Putamen (tissue), 1 donor: Measurements from ENCODE around the gene PRPF6.
A peak's percentile ranks its signal among the peaks of the same experiment; 100 is the strongest.

ENCODE experiments used
- DNase-seq: peaks from one replicate; pipeline ENCODE4 v3.0.0-alpha.2; 2016; ENCODE audit warnings: low spot score

PRPF6 gene

DNA sequence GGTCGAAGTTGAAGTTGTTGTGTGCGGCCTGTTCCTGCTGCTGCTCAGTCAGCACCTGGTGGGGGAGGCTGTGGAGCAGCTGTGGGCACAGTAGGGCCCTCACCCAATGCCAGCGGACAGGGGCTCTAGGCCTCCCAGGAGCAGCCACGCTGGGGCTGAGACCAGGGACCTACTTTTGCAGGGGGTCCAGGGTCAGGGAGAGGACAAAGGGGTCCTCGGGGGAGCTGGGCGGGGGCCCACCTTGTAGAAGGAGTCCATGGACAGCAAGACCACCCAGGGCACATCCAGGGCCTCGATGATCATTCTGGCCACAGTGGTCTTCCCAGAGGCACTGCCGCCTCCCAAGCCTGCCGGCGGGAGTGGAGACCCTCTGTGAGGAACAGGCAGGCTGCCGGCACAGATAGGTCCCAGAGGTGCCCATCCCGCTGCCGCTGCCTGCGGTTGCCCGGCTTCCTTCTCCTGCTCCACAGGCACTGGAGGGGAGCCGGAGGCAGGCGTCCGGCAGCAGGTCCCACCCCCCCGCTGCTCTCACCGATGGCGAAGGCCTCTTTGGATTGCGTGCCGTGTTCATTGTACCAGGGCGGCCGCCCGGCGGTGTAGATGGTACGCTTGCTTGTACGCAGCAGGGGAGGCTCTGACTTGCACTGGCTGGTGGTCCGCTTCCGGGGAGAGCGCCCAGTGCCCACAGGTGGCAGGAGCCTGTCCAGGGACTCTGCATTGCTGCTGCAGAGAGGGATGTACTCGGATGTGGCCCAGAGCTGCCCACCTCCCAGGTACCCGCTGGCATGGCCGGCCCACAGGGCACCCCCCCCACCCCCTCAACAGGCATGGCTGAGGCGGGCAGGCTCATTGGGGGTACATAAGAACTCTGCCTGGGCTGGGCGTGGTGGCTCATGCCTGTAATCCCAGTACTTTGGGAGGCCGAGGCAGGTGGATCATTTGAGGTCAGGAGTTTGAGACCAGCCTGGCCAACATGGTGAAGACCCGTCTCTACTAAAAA lies 34.7 kb upstream of the PRPF6 start:
- DNase-seq: no peak

- no peak for DNase-seq
Measured at GRCh38 chr20:63946986-63947637, 33.8 kb upstream of the PRPF6 start.

GRCh38 chr20:63947638-63948456 lies 33.1 kb upstream of the PRPF6 start:
- no peak for DNase-seq

DNA sequence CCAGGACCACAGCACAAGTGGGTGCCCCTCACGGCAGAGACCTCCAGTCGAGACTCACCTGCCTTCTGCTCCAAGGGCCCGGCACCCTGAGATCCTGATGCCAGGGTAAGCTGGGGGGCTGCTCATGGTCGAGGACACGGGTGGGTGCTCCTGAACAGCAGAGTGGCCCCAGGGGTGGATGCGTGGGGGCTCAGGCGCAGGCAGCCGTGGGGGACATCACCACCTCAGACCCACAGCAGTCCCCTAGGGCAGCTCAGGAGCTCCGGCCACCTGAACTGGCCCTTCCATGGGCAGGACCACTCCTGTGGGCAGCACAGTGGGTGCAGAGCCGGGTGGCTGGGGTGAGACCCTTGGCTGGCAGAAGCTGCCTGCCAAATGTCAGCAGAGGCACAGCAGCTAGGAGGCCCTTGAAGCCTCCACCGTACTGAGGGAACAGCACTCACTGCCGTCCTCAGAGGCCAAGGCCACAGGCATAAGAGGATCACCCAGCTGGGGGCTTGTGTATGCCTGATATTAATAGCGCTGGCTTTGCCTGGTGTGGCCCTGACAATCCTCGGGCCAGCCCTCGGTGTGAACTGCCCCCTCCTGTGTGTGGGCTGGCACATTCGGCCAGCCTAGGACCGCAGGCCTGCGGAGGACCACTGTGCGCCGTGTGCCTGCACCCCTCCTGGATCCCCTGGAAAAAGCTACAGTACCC lies 30.1 kb upstream of the PRPF6 start:
- no peak for DNase-seq

DNA sequence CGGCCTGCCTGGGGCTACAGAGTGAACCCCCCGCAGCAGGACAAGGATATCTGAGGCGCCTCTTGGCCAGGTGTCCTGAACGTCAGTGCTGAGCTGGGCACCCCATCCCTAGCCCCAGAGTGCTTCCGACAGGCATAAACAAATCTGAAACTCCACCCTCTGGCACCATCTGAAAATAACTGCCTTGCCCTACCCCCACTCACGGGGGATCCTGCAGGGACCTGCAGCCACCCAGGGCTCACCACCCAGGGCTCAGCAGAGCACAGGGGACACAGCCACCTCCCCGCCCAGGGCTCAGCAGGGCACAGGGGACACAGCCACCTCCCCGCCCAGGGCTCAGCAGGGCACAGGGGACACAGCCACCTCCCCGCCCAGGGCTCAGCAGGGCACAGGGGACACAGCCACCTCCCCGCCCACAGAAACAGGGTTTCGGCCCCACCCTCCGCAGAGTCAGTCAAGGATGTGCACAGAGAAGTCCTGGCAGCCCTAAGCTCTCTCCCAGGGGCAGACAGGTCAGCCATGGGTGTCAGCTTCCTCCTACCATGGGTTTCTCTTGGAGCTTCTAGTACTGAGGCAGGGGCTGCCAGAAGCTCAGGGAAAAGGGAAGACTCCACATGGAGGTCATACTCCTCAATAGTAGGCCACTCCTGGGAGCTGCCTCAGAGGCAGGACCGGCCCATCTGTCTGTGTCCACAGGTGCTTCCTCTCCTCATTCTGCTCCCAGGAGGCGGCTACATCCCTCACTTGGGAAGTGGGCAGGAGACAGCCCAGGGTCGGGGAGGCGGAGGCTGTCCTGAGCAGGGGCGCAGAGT lies 29.3 kb upstream of the PRPF6 start:
- DNase-seq: no peak

- no peak for DNase-seq
Measured at GRCh38 chr20:63952210-63952535, 28.8 kb upstream of the PRPF6 start.

GRCh38 chr20:63952769-63953168 lies 28.2 kb upstream of the PRPF6 start:
- DNase-seq: no peak

GRCh38 chr20:63953764-63954429 lies 27.0 kb upstream of the PRPF6 start:
- DNase-seq: no peak

DNA sequence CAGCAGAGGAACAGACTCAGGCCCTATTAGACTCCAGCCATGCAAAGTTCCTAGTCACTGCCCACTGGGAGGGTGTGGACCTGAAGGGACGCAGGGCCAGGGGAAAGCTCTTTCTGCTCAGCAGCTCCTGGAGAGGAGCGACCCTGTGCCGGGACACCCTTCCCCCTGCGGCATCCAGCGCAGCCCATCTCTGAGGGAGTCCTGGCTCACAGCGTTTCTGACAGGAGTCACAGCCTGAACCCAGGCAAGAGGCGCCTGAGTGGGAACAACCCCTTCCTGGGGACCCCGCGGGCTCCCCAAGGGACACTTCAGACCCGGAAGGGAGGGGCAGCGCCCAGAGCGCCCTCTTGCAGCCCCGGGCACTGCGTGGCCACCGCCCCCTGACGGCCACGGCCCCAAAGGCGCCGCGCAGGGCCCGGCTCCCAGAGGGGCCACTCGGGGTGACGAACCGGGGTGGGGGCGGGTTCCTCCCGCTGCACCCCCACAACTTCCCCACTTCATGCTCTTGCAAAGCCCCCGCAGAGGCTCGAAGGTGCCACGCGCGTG lies 25.6 kb upstream of the PRPF6 start:
- peak; percentile 48 for DNase-seq

GRCh38 chr20:63955827-63956663 lies 24.9 kb upstream of the PRPF6 start, which contains the start of gene UCKL1:
Gene UCKL1 (minus strand): TSS chr20:63956416. CDS start chr20:63956372, 44 bp downstream.
- DNase-seq: peak; percentile 87

DNA sequence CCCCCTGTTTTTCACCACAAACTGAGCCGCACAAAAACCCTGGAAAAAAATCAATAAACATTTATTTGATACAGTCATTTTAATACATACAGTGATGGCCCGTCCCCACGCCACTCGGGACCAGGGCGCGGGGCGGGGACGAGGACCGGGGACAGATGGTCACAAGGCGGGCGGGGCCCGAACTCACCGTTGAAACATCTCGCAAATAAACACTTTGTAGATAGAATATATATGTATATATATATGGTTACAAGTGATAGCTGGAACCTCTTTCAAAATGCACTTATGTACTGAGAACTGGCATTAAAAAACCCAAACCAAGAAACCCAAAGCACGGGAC lies 24.3 kb upstream of the PRPF6 start:
- no peak for DNase-seq

GRCh38 chr20:63957004-63957689 lies 23.8 kb upstream of the PRPF6 start:
- no peak for DNase-seq

DNA sequence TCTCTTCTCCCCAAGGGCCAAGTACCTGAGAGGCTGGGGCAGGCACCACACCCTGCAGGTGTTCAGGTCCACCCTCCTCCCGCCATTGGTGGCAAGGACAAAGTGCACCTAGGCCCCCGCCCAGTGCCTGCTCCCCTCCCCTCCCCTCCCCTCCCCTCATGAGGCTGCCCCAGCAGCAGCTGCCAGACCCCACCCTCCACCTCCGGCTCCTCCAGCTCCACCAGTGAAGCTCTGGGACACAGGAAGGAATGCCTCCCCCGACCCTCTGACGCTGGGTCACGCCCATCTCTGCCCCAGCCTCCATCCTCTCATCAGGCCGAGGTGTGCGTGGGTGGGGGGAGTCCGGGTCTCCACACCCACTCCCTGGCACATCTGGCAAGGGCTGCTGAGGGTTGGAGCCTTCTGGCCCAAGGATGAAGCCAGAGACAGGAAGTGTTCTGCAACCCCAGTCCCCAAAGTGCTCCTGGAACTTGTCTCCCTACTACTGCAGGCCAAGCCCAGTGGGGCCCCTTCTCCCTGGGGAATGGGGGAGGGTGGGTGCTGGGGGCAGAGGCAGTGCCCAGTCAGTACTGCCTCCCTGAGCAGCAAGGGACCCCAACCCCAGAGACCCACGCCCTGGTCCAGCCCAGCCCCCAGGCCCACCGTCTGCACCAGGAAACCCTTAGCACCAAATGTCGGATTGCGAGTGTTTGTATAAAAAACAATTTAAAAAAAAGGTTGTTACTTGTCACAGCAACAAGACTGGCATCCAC lies 23.1 kb upstream of the PRPF6 start:
- DNase-seq: no peak

DNA sequence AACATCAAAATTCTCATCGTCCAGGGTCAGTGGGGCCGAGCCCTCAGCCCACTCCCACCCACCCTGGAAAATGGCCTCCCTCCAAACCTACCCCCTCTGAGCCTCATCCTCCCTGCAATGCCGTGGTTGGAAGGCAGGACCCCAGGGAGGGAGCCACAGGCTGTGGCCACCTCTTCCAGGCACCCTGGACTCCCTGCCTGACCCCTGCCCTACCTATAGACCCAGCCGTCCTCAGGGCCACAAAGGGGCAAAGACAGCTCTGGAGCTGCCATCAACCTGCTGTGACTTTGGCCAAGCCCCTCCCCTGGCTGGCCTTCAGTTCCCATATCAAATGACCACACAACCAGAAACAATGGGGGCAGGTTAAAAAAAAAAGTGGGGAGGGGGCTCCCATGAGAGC lies 22.5 kb upstream of the PRPF6 start:
- no peak for DNase-seq

DNA sequence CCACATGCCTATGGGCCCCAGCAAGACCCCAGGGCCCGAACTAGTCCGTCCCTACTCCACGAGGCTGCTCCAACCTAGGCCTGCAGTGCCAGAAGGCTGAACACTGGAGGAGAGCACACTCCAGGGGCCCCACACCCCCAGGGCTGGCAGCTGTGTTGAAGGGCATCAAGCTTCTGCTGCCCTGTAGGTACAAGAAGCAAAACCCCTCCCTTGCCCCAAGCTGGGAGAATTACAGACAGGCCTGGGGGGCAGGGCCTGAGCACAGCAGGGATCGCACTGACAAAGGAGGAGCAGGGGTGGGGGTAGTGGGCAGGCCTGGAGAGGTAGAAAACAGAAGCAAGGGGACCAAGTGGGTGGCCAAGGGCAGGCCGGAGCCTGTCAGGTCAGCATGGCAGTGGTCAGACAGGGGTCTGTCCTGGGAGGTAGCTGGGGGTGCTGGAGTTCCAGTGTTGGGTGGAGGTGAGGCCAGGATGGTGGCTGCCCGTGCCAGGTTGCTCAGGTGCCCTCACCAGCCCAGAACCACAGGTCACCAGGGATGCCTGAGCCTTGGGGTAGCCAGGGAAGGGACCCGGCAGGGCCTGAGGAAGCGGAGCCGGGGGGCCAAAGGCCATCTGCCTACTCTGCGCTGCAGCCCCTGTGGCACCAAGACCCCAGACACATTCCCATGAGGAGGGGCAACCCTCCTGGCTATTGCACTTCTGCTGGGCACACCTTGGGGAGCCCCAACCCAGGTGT lies 21.8 kb upstream of the PRPF6 start:
- DNase-seq: no peak

GRCh38 chr20:63959699-63960075 lies 21.2 kb upstream of the PRPF6 start:
- no peak for DNase-seq
